T-helper 1 cell treated with Interleukin-12 subunit alpha and Interleukin-12 subunit beta and Interleukin-4 antibody, amounts not matched to agents 30 ng/mL and 1 ng/mL, for 36 hours (primary cell): ENCODE results near the gene MUCL3. TPM values are rescaled to one million over a fixed set of nuclear protein-coding genes. Genes with fewer than 3 reads are reported as not detected.
"Not testable (repeated sequence)": the region's sequence is repeated elsewhere in the genome, so short reads cannot be mapped to it uniquely, and the experiment has no call there.

Experiments used
- intact Hi-C: fragments of 100-400 bp; cut with micrococcal nuclease; formaldehyde crosslinking; loops from one replicate; pipeline ENCODE4 v1.15.1; 2024
- total RNA-seq: library from RNA; stranded (reverse); gene quantifications from 2 replicates; pipeline ENCODE4 v1.2.3, GENCODE V29; 2022

The MUCL3 gene
- total RNA-seq, 1 donor from 2014 or later: not detected

- intact Hi-C loops: loop anchor here (1.0 to 10.0 kb wide), 13 partner anchors 164 to 696 kb away; partner anchors contain the start of genes ABCF1, C6orf136, DHX16 and GNL1
Measured at GRCh38 chr6:30908700-30909099, 32.1 kb upstream of the MUCL3 start.

GRCh38 chr6:30910473-30910872 is 30.3 kb upstream of the MUCL3 start:
- intact Hi-C loops: not testable (repeated sequence)

- intact Hi-C loops: no loop called here
Measured at GRCh38 chr6:30912746-30913520, 27.8 kb upstream of the MUCL3 start.

- intact Hi-C loops: loop anchor here (1.0 to 2.0 kb wide), 3 partner anchors 29 to 245 kb away; partner anchors contain the start of genes DDR1 and TCF19
Measured at GRCh38 chr6:30913721-30914075, 27.1 kb upstream of the MUCL3 start.

- intact Hi-C loops: loop anchor here (1.0 to 2.0 kb wide), 3 partner anchors 29 to 245 kb away; partner anchors contain the start of genes DDR1 and TCF19
Measured at GRCh38 chr6:30914076-30914853, 26.5 kb upstream of the MUCL3 start, which contains the start of gene VARS2. Gene VARS2 (plus strand): TSS chr6:30914238. CDS start chr6:30914837, 599 bp downstream.

- intact Hi-C loops: loop anchor here (1.0 to 2.0 kb wide), 8 partner anchors 30 to 244 kb away; partner anchors contain the start of genes DDR1 and TCF19
Measured at GRCh38 chr6:30914854-30915590, 25.8 kb upstream of the MUCL3 start.

- intact Hi-C loops: loop anchor here (1.0 to 2.0 kb wide), 7 partner anchors 31 to 243 kb away; partner anchors contain the start of genes DDR1 and TCF19
Measured at GRCh38 chr6:30915591-30915946, 25.2 kb upstream of the MUCL3 start.

GRCh38 chr6:30917041-30917440 is 23.7 kb upstream of the MUCL3 start:
- intact Hi-C loops: no loop called here

GRCh38 chr6:30917487-30917886 is 23.3 kb upstream of the MUCL3 start:
- intact Hi-C loops: no loop called here

- intact Hi-C loops: no loop called here
Measured at GRCh38 chr6:30918670-30919069, 22.1 kb upstream of the MUCL3 start.

GRCh38 chr6:30922447-30922852 is 18.3 kb upstream of the MUCL3 start:
- intact Hi-C loops: no loop called here

GRCh38 chr6:30924040-30924627 is 16.6 kb upstream of the MUCL3 start:
- intact Hi-C loops: not testable (repeated sequence)

GRCh38 chr6:30926644-30927043 is 14.1 kb upstream of the MUCL3 start:
- intact Hi-C loops: no loop called here

- intact Hi-C loops: not testable (repeated sequence)
Measured at GRCh38 chr6:30927080-30927479, 13.7 kb upstream of the MUCL3 start.

- intact Hi-C loops: no loop called here
Measured at GRCh38 chr6:30928677-30929076, 12.1 kb upstream of the MUCL3 start.

GRCh38 chr6:30930506-30930905 is 10.3 kb upstream of the MUCL3 start:
- intact Hi-C loops: no loop called here

GRCh38 chr6:30931272-30931671 is 9.5 kb upstream of the MUCL3 start:
- intact Hi-C loops: no loop called here

GRCh38 chr6:30931969-30932645 is 8.7 kb upstream of the MUCL3 start, which contains the start of gene SFTA2:
Gene SFTA2 (minus strand): TSS chr6:30932170. CDS start chr6:30932096, 74 bp downstream.
- intact Hi-C loops: no loop called here

- intact Hi-C loops: no loop called here
Measured at GRCh38 chr6:30932665-30933365, 8.0 kb upstream of the MUCL3 start.

- intact Hi-C loops: no loop called here
Measured at GRCh38 chr6:30935018-30935417, 5.8 kb upstream of the MUCL3 start.
